HG02885 (cell line): ENCODE measurements around the gene TMEM256.

ENCODE experiments used
- ATAC-seq: cut with Tn5 transposase; IDR thresholded peaks from one replicate; pipeline ENCODE4 v1.9.1; 2021; ENCODE audit warnings: mild to moderate bottlenecking; ENCODE audit not compliant: unreplicated experiment, poor library complexity

Gene TMEM256

GRCh38 chr17:7431231-7431630 lies 27.3 kb upstream of the TMEM256 start:
- no peak for ATAC-seq

- no peak for ATAC-seq
Measured at GRCh38 chr17:7429722-7430121, 25.8 kb upstream of the TMEM256 start.

- ATAC-seq = no peak
Measured at GRCh38 chr17:7428557-7428956, 24.7 kb upstream of the TMEM256 start, which contains the start of gene SPEM3. SPEM3 (plus strand) TSS chr17:7428857; CDS start chr17:7428903, 46 bp downstream.

GRCh38 chr17:7427549-7427948 lies 23.7 kb upstream of the TMEM256 start:
- ATAC-seq = no peak

- ATAC-seq = no peak
Measured at GRCh38 chr17:7426896-7427489, 23.1 kb upstream of the TMEM256 start.

GRCh38 chr17:7426203-7426863 lies 22.4 kb upstream of the TMEM256 start:
- no peak for ATAC-seq

- ATAC-seq = no peak
Measured at GRCh38 chr17:7425756-7426155, 21.9 kb upstream of the TMEM256 start.

GRCh38 chr17:7425316-7425715 lies 21.4 kb upstream of the TMEM256 start, which contains the start of gene SPEM2:
SPEM2 (plus strand) TSS chr17:7425616; CDS start chr17:7425689, 73 bp downstream.
- ATAC-seq = no peak

GRCh38 chr17:7423679-7424078 lies 19.8 kb upstream of the TMEM256 start:
- ATAC-seq = no peak

- no peak for ATAC-seq
Measured at GRCh38 chr17:7421186-7421585, 17.3 kb upstream of the TMEM256 start.

- ATAC-seq = no peak
Measured at GRCh38 chr17:7419819-7420610, 16.1 kb upstream of the TMEM256 start, which contains the start of gene SPEM1. SPEM1 (plus strand) TSS chr17:7420324; CDS start chr17:7420385, 61 bp downstream.

- no peak for ATAC-seq
Measured at GRCh38 chr17:7418472-7419152, 14.7 kb upstream of the TMEM256 start.

- no peak for ATAC-seq
Measured at GRCh38 chr17:7417056-7417655, 13.3 kb upstream of the TMEM256 start.

- ATAC-seq = no peak
Measured at GRCh38 chr17:7416323-7416722, 12.4 kb upstream of the TMEM256 start.

- ATAC-seq = no peak
Measured at GRCh38 chr17:7415784-7416183, 11.9 kb upstream of the TMEM256 start.

GRCh38 chr17:7414837-7415236 lies 10.9 kb upstream of the TMEM256 start:
- no peak for ATAC-seq

GRCh38 chr17:7413346-7413985 lies 9.6 kb upstream of the TMEM256 start:
- ATAC-seq = no peak

- no peak for ATAC-seq
Measured at GRCh38 chr17:7411427-7411750, 7.5 kb upstream of the TMEM256 start.

- ATAC-seq = no peak
Measured at GRCh38 chr17:7410634-7411426, 6.9 kb upstream of the TMEM256 start.
